NOMO-1 treated with dmso at 0.1 percent for 144 hours (cell line): ENCODE measurements around the gene HSD17B10.
"Not testable (repeated sequence)": the region's sequence is repeated elsewhere in the genome, so short reads cannot be mapped to it uniquely, and the experiment has no call there.

Source experiments
- DNase-seq: peaks from one replicate; lab custom pipeline; 2025; ENCODE audit not compliant: unreplicated experiment; lab: John Stamatoyannopoulos, UW

Gene HSD17B10

GRCh38 chrX:53438174-53438831 lies 4.1 kb upstream of the HSD17B10 start:
- no peak for DNase-seq

DNA sequence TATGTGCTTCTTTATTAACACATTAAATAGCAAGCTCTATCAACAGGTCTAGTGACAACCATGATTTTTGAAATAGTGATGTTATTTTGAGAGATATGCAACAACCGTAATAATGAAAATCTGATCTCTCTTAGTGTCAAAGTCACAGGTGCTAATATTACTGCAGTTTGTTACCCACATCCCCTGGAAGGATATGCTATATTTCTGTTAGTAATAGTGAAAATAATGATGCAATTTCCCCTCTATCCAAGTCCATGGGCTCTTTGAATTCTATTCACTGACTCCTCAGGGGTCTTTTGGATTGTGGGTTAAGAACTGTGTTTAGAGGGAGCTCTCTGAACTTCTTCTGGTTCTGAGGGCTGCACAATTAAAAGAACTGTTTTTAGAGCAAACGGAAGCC lies 3.0 kb upstream of the HSD17B10 start:
- DNase-seq: no peak

- DNase-seq: peak; percentile 23
Measured at GRCh38 chrX:53435997-53436396, 1.8 kb upstream of the HSD17B10 start.

DNA sequence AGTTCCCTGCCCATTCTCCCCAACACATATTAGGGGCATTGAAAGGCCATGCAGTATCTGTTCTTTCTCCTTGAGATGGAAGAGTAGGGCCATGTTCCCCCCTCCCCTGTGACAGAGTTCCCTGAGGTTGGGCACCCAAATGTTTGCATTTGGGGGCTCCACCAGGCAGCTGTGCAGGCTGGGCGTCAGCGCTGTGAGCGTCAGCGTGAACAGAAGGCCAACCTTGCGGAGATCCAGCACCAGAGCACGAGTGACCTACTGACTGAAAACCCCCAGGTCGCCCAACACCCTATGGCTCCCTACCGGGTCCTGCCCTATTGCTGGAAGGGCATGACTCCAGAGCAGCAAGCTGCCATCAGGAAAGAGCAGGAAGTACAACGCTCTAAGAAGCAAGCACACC lies 3.9 kb downstream of the HSD17B10 start:
- DNase-seq: no peak

DNA sequence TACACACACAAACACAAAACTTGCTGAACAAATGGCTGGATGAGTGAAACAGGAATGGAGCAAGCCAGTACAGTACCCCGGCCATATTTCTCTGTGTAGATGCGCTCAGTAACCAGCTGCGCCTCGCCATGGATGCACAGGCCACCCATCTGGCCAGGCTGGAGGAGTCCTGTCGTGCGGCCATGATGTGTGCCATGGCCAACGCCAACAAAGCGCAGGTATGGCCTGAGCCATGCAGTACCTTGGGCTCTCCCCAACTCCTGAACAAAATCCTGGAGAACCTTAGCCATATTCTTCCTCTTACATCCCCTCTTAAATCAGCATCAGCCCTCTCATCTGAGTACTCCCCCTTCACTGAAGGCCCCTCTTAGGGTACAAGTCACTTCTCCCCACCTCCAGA lies 4.4 kb downstream of the HSD17B10 start:
- DNase-seq: no peak

DNA sequence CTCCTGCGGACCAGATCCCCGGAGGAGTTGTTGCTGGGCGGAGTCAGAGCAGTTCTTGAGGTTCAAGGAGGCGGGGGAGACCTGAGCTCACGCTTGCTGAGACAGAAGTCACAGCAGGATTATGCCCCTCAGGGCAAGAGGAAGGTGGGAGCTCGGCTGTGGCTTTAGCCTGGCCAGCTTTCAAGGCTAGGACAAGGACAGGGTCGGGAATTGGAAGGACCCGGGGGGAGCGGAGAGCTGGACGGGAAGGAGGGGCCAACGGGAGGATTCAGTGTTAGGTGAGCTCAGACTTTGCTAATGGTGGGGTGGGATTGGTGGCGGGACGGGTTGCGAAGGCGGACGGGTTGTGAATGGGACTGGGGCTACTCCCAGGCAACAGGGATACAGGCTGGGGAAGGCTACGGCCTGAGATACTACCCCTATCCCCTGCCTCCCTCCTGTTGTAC lies 11.3 kb downstream of the HSD17B10 start, which contains the start of gene RIBC1:
TSS of gene RIBC1 (plus strand) at position 13 of the 446 bp plus-strand sequence. CDS start 3,404 bp downstream, outside the sequence.
- no peak for DNase-seq

DNA sequence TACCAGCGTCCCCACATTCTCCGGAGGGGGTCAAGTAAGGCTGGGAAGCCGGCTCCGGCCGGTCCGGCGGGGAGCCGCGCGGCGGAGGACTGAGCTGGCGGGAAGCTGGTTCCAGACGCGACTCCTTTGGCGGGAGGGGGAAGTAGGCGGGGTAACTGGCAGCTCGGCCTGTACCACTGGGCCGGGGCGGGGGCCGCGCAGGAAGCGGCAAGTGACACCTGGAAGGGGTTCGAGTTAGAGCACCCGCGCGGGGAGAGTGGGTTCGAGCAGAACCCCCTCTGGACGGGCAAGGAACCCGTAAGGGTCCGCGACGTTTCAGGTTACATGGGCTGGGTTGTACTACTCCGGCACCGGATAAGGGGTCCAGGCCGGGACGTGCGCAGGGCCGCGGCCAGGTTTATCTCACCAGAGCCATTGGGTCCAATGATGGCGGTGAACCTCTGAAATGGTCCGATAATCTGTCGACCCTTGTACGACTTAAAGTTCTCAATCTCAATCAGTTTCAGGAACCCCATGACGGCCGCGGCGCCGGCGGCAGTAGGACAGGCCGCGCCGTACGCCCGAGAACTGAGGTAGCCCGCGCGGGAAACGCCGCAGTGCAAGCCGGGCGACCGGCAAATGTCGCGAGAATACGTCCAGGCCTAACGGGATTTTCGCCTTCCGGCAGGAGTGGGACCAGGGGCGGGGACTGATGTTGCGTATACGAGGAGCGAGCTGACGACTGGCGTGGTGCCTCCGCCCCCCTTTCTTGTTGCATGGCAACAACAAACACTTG lies 11.9 kb downstream of the HSD17B10 start, which contains the start of gene SMC1A:
TSS of gene SMC1A (minus strand) at position 569 of the 775 bp plus-strand sequence. CDS start at position 515, 54 bp downstream.
- DNase-seq: peak; percentile 91

GRCh38 chrX:53421772-53422085 lies 12.4 kb downstream of the HSD17B10 start:
- DNase-seq: no peak

- DNase-seq: no peak
Measured at GRCh38 chrX:53421125-53421524, 13.0 kb downstream of the HSD17B10 start.

- not testable (repeated sequence) for DNase-seq
Measured at GRCh38 chrX:53420351-53420750, 13.8 kb downstream of the HSD17B10 start.

- DNase-seq: peak; percentile 27
Measured at GRCh38 chrX:53412446-53412845, 21.7 kb downstream of the HSD17B10 start.

GRCh38 chrX:53403535-53403934 lies 30.6 kb downstream of the HSD17B10 start:
- no peak for DNase-seq

GRCh38 chrX:53398216-53398615 lies 36.0 kb downstream of the HSD17B10 start:
- no peak for DNase-seq

- DNase-seq: no peak
Measured at GRCh38 chrX:53395605-53396298, 38.4 kb downstream of the HSD17B10 start.

DNA sequence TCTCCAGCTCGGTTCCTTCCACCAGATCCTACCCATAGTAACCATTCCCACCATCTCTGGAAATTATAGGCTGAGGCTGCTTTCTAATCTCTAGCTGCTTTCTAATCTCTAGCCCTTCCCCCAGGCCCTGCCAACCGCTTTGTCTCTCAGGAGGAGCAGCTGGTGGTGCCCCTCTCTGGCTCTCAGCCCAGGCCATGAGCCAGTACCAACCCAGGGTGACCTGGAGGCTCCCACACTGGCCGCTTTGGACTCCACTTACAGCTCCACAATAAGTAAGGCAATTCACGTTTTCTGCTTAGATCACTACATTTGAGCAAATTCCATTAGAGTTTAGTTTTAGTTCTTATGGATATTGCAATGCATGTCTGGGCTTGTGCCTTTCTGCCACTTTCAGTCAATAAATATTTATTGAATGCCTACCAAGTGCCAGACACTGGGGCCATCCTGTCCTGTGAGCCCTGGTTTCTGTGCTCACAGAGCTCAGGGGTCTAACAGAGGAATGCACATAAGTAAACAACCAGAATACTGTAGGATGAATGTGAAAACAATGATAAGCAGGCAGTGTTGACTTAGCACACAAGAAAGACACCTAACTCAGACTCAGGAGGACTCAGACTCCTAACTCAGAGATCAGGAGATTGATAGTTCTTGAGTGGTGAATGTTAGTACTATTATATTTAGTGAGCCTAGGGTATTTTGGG lies 50.6 kb downstream of the HSD17B10 start:
- DNase-seq: no peak
